HG03039 (cell line): Measurements from ENCODE around the gene IER5.

ENCODE experiments used
- ATAC-seq: cut with Tn5 transposase; IDR thresholded peaks from one replicate; pipeline ENCODE4 v1.9.1; 2021; ENCODE audit warnings: mild to moderate bottlenecking, moderate library complexity; ENCODE audit not compliant: unreplicated experiment

IER5 gene

GRCh38 chr1:181095763-181096184 is 7.3 kb downstream of the IER5 start:
- ATAC-seq: no peak

- no peak for ATAC-seq
These were observed 8.7 kb downstream of the IER5 start for GRCh38 chr1:181097242-181097641.

GRCh38 chr1:181099152-181100014 is 10.9 kb downstream of the IER5 start:
- ATAC-seq: peak; percentile 57

- ATAC-seq: no peak
These were observed 11.8 kb downstream of the IER5 start for GRCh38 chr1:181100015-181100905.

- ATAC-seq: no peak
These were observed 12.4 kb downstream of the IER5 start for GRCh38 chr1:181100934-181101333.

- no peak for ATAC-seq
These were observed 13.2 kb downstream of the IER5 start for GRCh38 chr1:181101581-181102226.

- no peak for ATAC-seq
These were observed 14.3 kb downstream of the IER5 start for GRCh38 chr1:181102841-181103240.

- ATAC-seq: no peak
These were observed 14.9 kb downstream of the IER5 start for GRCh38 chr1:181103399-181103798.

- ATAC-seq: no peak
These were observed 15.7 kb downstream of the IER5 start for GRCh38 chr1:181104042-181104789.

- ATAC-seq: peak; percentile 19
These were observed 16.3 kb downstream of the IER5 start for GRCh38 chr1:181104790-181105133.

- peak; percentile 68 for ATAC-seq
These were observed 16.9 kb downstream of the IER5 start for GRCh38 chr1:181105134-181106021.

- ATAC-seq: no peak
These were observed 17.5 kb downstream of the IER5 start for GRCh38 chr1:181106022-181106312.

GRCh38 chr1:181106479-181106878 is 18.0 kb downstream of the IER5 start:
- ATAC-seq: no peak

- no peak for ATAC-seq
These were observed 19.2 kb downstream of the IER5 start for GRCh38 chr1:181107711-181108110.

- no peak for ATAC-seq
These were observed 19.9 kb downstream of the IER5 start for GRCh38 chr1:181108304-181108867.

GRCh38 chr1:181110013-181110412 is 21.5 kb downstream of the IER5 start:
- ATAC-seq: no peak

GRCh38 chr1:181111559-181111958 is 23.1 kb downstream of the IER5 start:
- no peak for ATAC-seq

- ATAC-seq: no peak
These were observed 23.8 kb downstream of the IER5 start for GRCh38 chr1:181112071-181112929.
